ENCODE measurements around the gene FLT4.

DNA sequence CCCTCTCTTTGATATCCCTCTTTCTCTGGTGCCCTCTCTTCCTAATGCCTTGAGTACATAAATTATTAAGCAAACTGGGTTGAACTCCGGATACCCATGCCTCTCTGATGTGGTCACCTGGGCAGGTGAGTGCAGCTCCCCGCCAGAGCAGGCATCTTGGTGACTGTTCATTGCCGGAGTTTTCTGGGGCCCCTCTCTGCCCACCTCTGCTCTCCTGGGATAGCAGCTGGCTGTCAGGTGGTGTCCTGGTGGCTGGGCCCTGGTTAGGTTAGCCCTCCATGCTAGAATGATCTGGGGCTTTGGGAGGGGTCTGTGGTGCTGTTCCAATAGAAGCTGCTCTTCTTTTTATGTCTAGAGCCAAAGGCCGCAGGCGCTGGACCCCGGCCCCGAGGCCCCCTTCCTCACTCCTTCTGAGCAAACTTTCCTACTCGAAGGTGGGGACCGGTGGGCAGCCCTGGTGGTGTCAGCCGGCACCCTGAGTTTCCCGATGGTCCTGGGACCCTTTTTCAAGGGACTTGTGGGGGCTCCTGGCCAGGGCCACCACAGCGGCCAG is 53.2 kb downstream of the FLT4 start:
- TF ChIP-seq, protein P1, sequence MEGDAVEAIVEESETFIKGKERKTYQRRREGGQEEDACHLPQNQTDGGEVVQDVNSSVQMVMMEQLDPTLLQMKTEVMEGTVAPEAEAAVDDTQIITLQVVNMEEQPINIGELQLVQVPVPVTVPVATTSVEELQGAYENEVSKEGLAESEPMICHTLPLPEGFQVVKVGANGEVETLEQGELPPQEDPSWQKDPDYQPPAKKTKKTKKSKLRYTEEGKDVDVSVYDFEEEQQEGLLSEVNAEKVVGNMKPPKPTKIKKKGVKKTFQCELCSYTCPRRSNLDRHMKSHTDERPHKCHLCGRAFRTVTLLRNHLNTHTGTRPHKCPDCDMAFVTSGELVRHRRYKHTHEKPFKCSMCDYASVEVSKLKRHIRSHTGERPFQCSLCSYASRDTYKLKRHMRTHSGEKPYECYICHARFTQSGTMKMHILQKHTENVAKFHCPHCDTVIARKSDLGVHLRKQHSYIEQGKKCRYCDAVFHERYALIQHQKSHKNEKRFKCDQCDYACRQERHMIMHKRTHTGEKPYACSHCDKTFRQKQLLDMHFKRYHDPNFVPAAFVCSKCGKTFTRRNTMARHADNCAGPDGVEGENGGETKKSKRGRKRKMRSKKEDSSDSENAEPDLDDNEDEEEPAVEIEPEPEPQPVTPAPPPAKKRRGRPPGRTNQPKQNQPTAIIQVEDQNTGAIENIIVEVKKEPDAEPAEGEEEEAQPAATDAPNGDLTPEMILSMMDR (IDR thresholded peaks at IDR 0.05; ENCODE audit: poor library complexity, severe bottlenecking): no peak
- TF ChIP-seq RAD21 (conservative IDR thresholded peaks at IDR 0.05) (no peak), POLR2AphosphoS5 (IDR thresholded peaks at IDR 0.05) (no peak)
